K562 (cell line): ENCODE measurements around the gene PLXDC1. TPM values are rescaled to one million over a fixed set of nuclear protein-coding genes. Genes with fewer than 3 reads are reported as not detected.

ENCODE experiments used
- ASH1L ChIP-seq: fragments of 450-650 bp; IDR thresholded peaks from 2 replicates; pipeline ENCODE4 v1.6.1; 2018; ENCODE audit warnings: borderline replicate concordance, mild to moderate bottlenecking, low read depth; ENCODE audit not compliant: partially characterized antibody
- BCOR ChIP-seq: fragments of 450-650 bp; IDR thresholded peaks from 2 replicates; pipeline ENCODE4 v1.6.1; 2016
- GTF2A2 ChIP-seq: IDR thresholded peaks from 2 replicates; pipeline ENCODE4 v1.6.1; 2016; ENCODE audit warnings: mild to moderate bottlenecking, missing genetic modification characterization, missing compliant biosample characterization
- ZNF583 ChIP-seq: fragments of 250-450 bp; sonication (Bioruptor Pico); IDR thresholded peaks from 2 replicates; pipeline ENCODE4 v1.4.0; 2020
- ZNF609 ChIP-seq: sonication (generic); formaldehyde crosslinking; IDR thresholded peaks from 2 replicates; pipeline ENCODE4 v1.8.1; 2023; ENCODE audit warnings: missing genetic modification reagents, mild to moderate bottlenecking, borderline replicate concordance
- polyA plus RNA-seq, 8 experiments: library from polyadenylated mRNA; depleted of rRNA in 4 of 8; stranded (reverse) in 5 of 8; unstranded in 3 of 8; fragments of >200 nt; fragmentation: Nextera tagmentation in 2 of 8; fragmentation: Illumina TruSeq in 1 of 8; extraction: Ambion mirVana in 2 of 8; extraction: Trizol in 1 of 8; gene quantifications; 2 replicates each; pipeline versions ENCODE4 v1.2.1 to v1.2.3, GENCODE V29; 2011 to 2014; ENCODE audit warnings: inconsistent platforms in 1 of 8, missing spikeins in 1 of 8
- total RNA-seq, 7 experiments: library from RNA; depleted of rRNA in 6 of 7; stranded (reverse); fragments of >200 nt in 6 of 7; fragmentation: Illumina TruSeq in 2 of 7; extraction: Trizol in 2 of 7; gene quantifications; 2 replicates each; pipeline versions ENCODE4 v1.2.1 to v1.2.3, GENCODE V29; 2011 to 2021; ENCODE audit warnings: low replicate concordance in 1 of 7
- TF ChIP-seq, protein P1 (sequence below): fragments of 200-600 bp; sonication (generic); IDR thresholded peaks from one replicate; pipeline ENCODE4 v1.6.1; 2012; ENCODE audit warnings: mild to moderate bottlenecking, low read depth, low read length, inconsistent platforms
- TF ChIP-seq, protein P2 (sequence below), 2 experiments: IDR thresholded peaks; 2 replicates each; pipeline ENCODE4 v1.6.1; 2011; ENCODE audit warnings: borderline replicate concordance in 1 of 2, control low read depth in 1 of 2, low read depth in 1 of 2, low read length in 1 of 2, mild to moderate bottlenecking in 1 of 2, mixed read lengths in 1 of 2, moderate library complexity in 1 of 2; ENCODE audit not compliant: insufficient read depth in 1 of 2, insufficient read length in 1 of 2, poor library complexity in 1 of 2, severe bottlenecking in 1 of 2; ENCODE audit errors: extremely low read depth in 1 of 2

PLXDC1 gene
- total and polyA plus RNA-seq, 9 of the 15 experiments (the other 6 are each of a cell fraction or from before 2014, with no cell fraction given): not detected

- TF ChIP-seq ZNF609: no peak
- TF ChIP-seq GTF2A2: no peak
- TF ChIP-seq, protein P1, sequence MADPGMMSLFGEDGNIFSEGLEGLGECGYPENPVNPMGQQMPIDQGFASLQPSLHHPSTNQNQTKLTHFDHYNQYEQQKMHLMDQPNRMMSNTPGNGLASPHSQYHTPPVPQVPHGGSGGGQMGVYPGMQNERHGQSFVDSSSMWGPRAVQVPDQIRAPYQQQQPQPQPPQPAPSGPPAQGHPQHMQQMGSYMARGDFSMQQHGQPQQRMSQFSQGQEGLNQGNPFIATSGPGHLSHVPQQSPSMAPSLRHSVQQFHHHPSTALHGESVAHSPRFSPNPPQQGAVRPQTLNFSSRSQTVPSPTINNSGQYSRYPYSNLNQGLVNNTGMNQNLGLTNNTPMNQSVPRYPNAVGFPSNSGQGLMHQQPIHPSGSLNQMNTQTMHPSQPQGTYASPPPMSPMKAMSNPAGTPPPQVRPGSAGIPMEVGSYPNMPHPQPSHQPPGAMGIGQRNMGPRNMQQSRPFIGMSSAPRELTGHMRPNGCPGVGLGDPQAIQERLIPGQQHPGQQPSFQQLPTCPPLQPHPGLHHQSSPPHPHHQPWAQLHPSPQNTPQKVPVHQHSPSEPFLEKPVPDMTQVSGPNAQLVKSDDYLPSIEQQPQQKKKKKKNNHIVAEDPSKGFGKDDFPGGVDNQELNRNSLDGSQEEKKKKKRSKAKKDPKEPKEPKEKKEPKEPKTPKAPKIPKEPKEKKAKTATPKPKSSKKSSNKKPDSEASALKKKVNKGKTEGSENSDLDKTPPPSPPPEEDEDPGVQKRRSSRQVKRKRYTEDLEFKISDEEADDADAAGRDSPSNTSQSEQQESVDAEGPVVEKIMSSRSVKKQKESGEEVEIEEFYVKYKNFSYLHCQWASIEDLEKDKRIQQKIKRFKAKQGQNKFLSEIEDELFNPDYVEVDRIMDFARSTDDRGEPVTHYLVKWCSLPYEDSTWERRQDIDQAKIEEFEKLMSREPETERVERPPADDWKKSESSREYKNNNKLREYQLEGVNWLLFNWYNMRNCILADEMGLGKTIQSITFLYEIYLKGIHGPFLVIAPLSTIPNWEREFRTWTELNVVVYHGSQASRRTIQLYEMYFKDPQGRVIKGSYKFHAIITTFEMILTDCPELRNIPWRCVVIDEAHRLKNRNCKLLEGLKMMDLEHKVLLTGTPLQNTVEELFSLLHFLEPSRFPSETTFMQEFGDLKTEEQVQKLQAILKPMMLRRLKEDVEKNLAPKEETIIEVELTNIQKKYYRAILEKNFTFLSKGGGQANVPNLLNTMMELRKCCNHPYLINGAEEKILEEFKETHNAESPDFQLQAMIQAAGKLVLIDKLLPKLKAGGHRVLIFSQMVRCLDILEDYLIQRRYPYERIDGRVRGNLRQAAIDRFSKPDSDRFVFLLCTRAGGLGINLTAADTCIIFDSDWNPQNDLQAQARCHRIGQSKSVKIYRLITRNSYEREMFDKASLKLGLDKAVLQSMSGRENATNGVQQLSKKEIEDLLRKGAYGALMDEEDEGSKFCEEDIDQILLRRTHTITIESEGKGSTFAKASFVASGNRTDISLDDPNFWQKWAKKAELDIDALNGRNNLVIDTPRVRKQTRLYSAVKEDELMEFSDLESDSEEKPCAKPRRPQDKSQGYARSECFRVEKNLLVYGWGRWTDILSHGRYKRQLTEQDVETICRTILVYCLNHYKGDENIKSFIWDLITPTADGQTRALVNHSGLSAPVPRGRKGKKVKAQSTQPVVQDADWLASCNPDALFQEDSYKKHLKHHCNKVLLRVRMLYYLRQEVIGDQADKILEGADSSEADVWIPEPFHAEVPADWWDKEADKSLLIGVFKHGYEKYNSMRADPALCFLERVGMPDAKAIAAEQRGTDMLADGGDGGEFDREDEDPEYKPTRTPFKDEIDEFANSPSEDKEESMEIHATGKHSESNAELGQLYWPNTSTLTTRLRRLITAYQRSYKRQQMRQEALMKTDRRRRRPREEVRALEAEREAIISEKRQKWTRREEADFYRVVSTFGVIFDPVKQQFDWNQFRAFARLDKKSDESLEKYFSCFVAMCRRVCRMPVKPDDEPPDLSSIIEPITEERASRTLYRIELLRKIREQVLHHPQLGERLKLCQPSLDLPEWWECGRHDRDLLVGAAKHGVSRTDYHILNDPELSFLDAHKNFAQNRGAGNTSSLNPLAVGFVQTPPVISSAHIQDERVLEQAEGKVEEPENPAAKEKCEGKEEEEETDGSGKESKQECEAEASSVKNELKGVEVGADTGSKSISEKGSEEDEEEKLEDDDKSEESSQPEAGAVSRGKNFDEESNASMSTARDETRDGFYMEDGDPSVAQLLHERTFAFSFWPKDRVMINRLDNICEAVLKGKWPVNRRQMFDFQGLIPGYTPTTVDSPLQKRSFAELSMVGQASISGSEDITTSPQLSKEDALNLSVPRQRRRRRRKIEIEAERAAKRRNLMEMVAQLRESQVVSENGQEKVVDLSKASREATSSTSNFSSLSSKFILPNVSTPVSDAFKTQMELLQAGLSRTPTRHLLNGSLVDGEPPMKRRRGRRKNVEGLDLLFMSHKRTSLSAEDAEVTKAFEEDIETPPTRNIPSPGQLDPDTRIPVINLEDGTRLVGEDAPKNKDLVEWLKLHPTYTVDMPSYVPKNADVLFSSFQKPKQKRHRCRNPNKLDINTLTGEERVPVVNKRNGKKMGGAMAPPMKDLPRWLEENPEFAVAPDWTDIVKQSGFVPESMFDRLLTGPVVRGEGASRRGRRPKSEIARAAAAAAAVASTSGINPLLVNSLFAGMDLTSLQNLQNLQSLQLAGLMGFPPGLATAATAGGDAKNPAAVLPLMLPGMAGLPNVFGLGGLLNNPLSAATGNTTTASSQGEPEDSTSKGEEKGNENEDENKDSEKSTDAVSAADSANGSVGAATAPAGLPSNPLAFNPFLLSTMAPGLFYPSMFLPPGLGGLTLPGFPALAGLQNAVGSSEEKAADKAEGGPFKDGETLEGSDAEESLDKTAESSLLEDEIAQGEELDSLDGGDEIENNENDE: no peak
- TF ChIP-seq ASH1L: no peak
- TF ChIP-seq ZNF583 (CRISPR knock-in tag): no peak
- TF ChIP-seq, protein P2, sequence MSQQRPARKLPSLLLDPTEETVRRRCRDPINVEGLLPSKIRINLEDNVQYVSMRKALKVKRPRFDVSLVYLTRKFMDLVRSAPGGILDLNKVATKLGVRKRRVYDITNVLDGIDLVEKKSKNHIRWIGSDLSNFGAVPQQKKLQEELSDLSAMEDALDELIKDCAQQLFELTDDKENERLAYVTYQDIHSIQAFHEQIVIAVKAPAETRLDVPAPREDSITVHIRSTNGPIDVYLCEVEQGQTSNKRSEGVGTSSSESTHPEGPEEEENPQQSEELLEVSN (IDR thresholded peaks at IDR 0.05; ENCODE audit: borderline replicate concordance in 1 of 2, extremely low read depth in 1 of 2, insufficient read depth in 1 of 2, insufficient read length in 1 of 2, low read depth in 1 of 2, low read length in 1 of 2, poor library complexity in 1 of 2, severe bottlenecking in 1 of 2): no peak
- TF ChIP-seq BCOR: no peak
Measured at GRCh38 chr17:39018267-39019134, 132.9 kb downstream of the PLXDC1 start (continued).
